PC-3 (cell line): Measurements from ENCODE around the gene LGI4. TPM values are rescaled to one million over a fixed set of nuclear protein-coding genes. Genes with fewer than 3 reads are reported as not detected.

Experiments
- ATAC-seq: fragments of 200-7000 bp; cut with Tn5 transposase; 2 replicates; pipeline ENCODE4 v1.9.1; 2020; ENCODE audit warnings: mild to moderate bottlenecking, moderate library complexity
- BruUV-seq: library from RNA; stranded (reverse); fragments of 400-500 nt; replicated peaks from 2 replicates; lab custom pipeline; 2021; lab: Mats Ljungman, UMichigan
- CTCF ChIA-PET: fragments of 300-600 bp; sonication (Branson Sonifier 250); formaldehyde crosslinking; loops from one replicate; lab custom pipeline; 2022; ENCODE audit warnings: antibody characterized with exemption; lab: Charles Lee
- POLR2A ChIA-PET: fragments of 300-600 bp; sonication (Branson Sonifier 250); formaldehyde crosslinking; loops from one replicate; lab custom pipeline; 2022; ENCODE audit warnings: antibody characterized with exemption; ENCODE audit not compliant: unreplicated experiment; lab: Charles Lee
- DNase-seq: peaks from one replicate; pipeline ENCODE4 v3.0.0-alpha.2; 2015
- H2AFZ ChIP-seq: fragments of 300-600 bp; sonication (generic); 2 replicates; pipeline ENCODE4 v1.6.0; 2016; ENCODE audit warnings: antibody characterized with exemption, low read length
- H3F3A ChIP-seq: fragments of 300-600 bp; sonication (generic); one replicate; pipeline ENCODE4 v1.6.0; 2017; ENCODE audit warnings: antibody characterized with exemption, low read length, control low read depth, mild to moderate bottlenecking; ENCODE audit not compliant: unreplicated experiment
- H3K27ac ChIP-seq: fragments of 300-600 bp; sonication (generic); 2 replicates; pipeline ENCODE4 v1.5.1; 2016; ENCODE audit warnings: mild to moderate bottlenecking, low read length
- H3K27me3 ChIP-seq: fragments of 300-600 bp; sonication (generic); 2 replicates; pipeline ENCODE4 v1.6.1; 2016; ENCODE audit warnings: low read length, mixed read lengths
- H3K36me3 ChIP-seq: fragments of 300-600 bp; sonication (generic); 2 replicates; pipeline ENCODE4 v1.6.1; 2016; ENCODE audit warnings: low read depth, mixed run types, low read length, mixed read lengths
- H3K4me1 ChIP-seq: fragments of 300-600 bp; sonication (generic); 2 replicates; pipeline ENCODE4 v1.5.1; 2016; ENCODE audit warnings: low read length; ENCODE audit not compliant: insufficient read depth
- H3K4me2 ChIP-seq: fragments of 300-600 bp; sonication (generic); 2 replicates; pipeline ENCODE4 v1.6.0; 2016; ENCODE audit warnings: low read length
- H3K4me3 ChIP-seq: fragments of 300-600 bp; sonication (generic); 2 replicates; pipeline ENCODE4 v1.5.1; 2016; ENCODE audit warnings: mild to moderate bottlenecking, low read length, mixed read lengths
- H3K79me2 ChIP-seq: fragments of 300-600 bp; sonication (generic); 2 replicates; pipeline ENCODE4 v1.6.1; 2017; ENCODE audit warnings: low read length, mixed read lengths
- H3K9ac ChIP-seq: fragments of 300-600 bp; sonication (generic); 2 replicates; pipeline ENCODE4 v1.6.0; 2016; ENCODE audit warnings: mild to moderate bottlenecking, low read length
- H3K9me2 ChIP-seq: fragments of 300-600 bp; sonication (generic); replicated peaks from 2 replicates; pipeline ENCODE4 v1.6.1; 2016; ENCODE audit warnings: mixed run types, low read length, mixed read lengths
- H3K9me3 ChIP-seq: fragments of 300-600 bp; sonication (generic); 2 replicates; pipeline ENCODE4 v1.6.1; 2016; ENCODE audit warnings: low read length, mixed read lengths
- H4K20me1 ChIP-seq: fragments of 300-600 bp; sonication (generic); 2 replicates; pipeline ENCODE4 v1.6.1; 2016; ENCODE audit warnings: low read length, mixed read lengths
- CTCF ChIP-seq: fragments of 300-600 bp; sonication (generic); conservative IDR thresholded peaks from 2 replicates; pipeline ENCODE4 v1.5.1; 2017; ENCODE audit warnings: antibody characterized with exemption, low read depth, mild to moderate bottlenecking, low read length
- EZH2 ChIP-seq: fragments of 300-600 bp; sonication (generic); IDR thresholded peaks from one replicate; pipeline ENCODE4 v1.6.1; 2017; ENCODE audit warnings: antibody characterized with exemption, mild to moderate bottlenecking, low read length; ENCODE audit not compliant: unreplicated experiment
- EZH2phosphoT487 ChIP-seq: fragments of 300-600 bp; sonication (generic); IDR thresholded peaks from 2 replicates; pipeline ENCODE4 v1.6.1; 2018; ENCODE audit warnings: mild to moderate bottlenecking, antibody characterized with exemption, low read length, borderline replicate concordance
- intact Hi-C: fragments of 100-400 bp; cut with micrococcal nuclease; formaldehyde crosslinking; loops from 2 replicates; pipeline ENCODE4 v1.9.0; 2023
- total RNA-seq: library from RNA; depleted of rRNA; stranded (reverse); fragments of >200 nt; gene quantifications from 2 replicates; pipeline ENCODE4 v1.2.3, GENCODE V29; 2014

LGI4 gene
- total RNA-seq, 1 experiment from 2014 or later: 0.22 TPM

- peaks cover 5% of the 10 kb centered on the region; the same call in 1 of the 2 replicates for H3K9me3 ChIP-seq
- intact Hi-C loops: no loop called here
- H3K27ac ChIP-seq: peak overlapping the region; percentile 36; the same call in 1 of the 2 replicates
- no peaks in the 10 kb centered on the region for H3K27me3 ChIP-seq
- H3K4me3 ChIP-seq: no peak overlapping the region
- H3F3A ChIP-seq: no peaks in the 10 kb centered on the region
- CTCF ChIA-PET: interaction anchor here (0.8 kb wide), 1 partner anchor 27 kb away, joined by 4 read pairs; no protein-coding TSS in a partner anchor
- H3K9me2 ChIP-seq: no peaks in the 10 kb centered on the region
- H2AFZ ChIP-seq: no peak overlapping the region
- no peak overlapping the region for H3K9ac ChIP-seq
- DNase-seq (peak; percentile 90), ATAC-seq (peak; percentile 96)
- POLR2A ChIA-PET: no interaction called here
- peaks cover 26% of the 10 kb centered on the region for H3K4me1 ChIP-seq
- no peaks in the 10 kb centered on the region for H4K20me1 ChIP-seq
- H3K79me2 ChIP-seq: no peaks in the 10 kb centered on the region
- no peak for TF ChIP-seq EZH2phosphoT487
- peak overlapping the region; percentile 17; the same call in 1 of the 2 replicates for H3K4me2 ChIP-seq
- peaks cover 43% of the 10 kb centered on the region for H3K36me3 ChIP-seq
- no TSS peak for BruUV-seq
Measured at GRCh38 chr19:35168196-35168595, 33.3 kb upstream of the LGI4 start.

- TF ChIP-seq EZH2phosphoT487 (no peak), EZH2 (no peak), CTCF (no peak)
- Histone ChIP-seq H3F3A (no peaks in the 10 kb centered on the region), H3K27ac (peak overlapping the region; percentile 33; the same call in 1 of the 2 replicates), H3K36me3 (peaks cover 49% of the 10 kb centered on the region), H3K4me2 (no peak overlapping the region; the same call in 1 of the 2 replicates), H2AFZ (no peak overlapping the region), H3K9me2 (no peaks in the 10 kb centered on the region), H4K20me1 (no peaks in the 10 kb centered on the region), H3K9ac (no peak overlapping the region), H3K9me3 (peaks cover 5% of the 10 kb centered on the region; the same call in 1 of the 2 replicates), H3K4me1 (peaks cover 26% of the 10 kb centered on the region), H3K79me2 (no peaks in the 10 kb centered on the region), H3K4me3 (no peak overlapping the region), H3K27me3 (no peaks in the 10 kb centered on the region)
- ChIA-PET CTCF (interaction anchor here (0.6 to 0.8 kb wide), 2 partner anchors 13 to 27 kb away, joined by 4 read pairs; no protein-coding TSS in a partner anchor), POLR2A (no interaction called here)
- ATAC-seq (no peak), DNase-seq (no peak)
- no TSS peak for BruUV-seq
- intact Hi-C loops: no loop called here
Measured at GRCh38 chr19:35167251-35168119, 32.6 kb upstream of the LGI4 start.

- ChIA-PET CTCF (no interaction called here), POLR2A (no interaction called here)
- Histone ChIP-seq H2AFZ (no peak overlapping the region), H3K9ac (no peak overlapping the region), H3K4me2 (no peak overlapping the region), H3K9me3 (peaks cover 5% of the 10 kb centered on the region; the same call in 1 of the 2 replicates), H3K4me3 (no peak overlapping the region; the same call in 1 of the 2 replicates), H3F3A (no peaks in the 10 kb centered on the region), H3K36me3 (peaks cover 60% of the 10 kb centered on the region), H3K9me2 (no peaks in the 10 kb centered on the region), H4K20me1 (no peaks in the 10 kb centered on the region), H3K27me3 (no peaks in the 10 kb centered on the region), H3K27ac (no peak overlapping the region), H3K79me2 (no peaks in the 10 kb centered on the region), H3K4me1 (peaks cover 26% of the 10 kb centered on the region)
- ATAC-seq: no peak
- BruUV-seq: no TSS peak
- no peak for TF ChIP-seq EZH2phosphoT487
- TF ChIP-seq CTCF: no peak
- no peak for TF ChIP-seq EZH2
- intact Hi-C loops: no loop called here
- DNase-seq: no peak
Measured at GRCh38 chr19:35166100-35167063, 31.5 kb upstream of the LGI4 start.
